GM23248 (cell line): Measurements from ENCODE around the gene ANGEL1. TPM values are rescaled to one million over a fixed set of nuclear protein-coding genes. Genes with fewer than 3 reads are reported as not detected.

Experiments used
- DNase-seq: peaks from one replicate; pipeline ENCODE4 v3.0.0-alpha.2; 2015
- H2AFZ ChIP-seq: fragments of 200-600 bp; sonication (generic); 2 replicates; pipeline ENCODE4 v1.6.1; 2016; ENCODE audit warnings: antibody characterized with exemption
- H3F3A ChIP-seq: fragments of 200-600 bp; sonication (generic); 2 replicates; pipeline ENCODE4 v1.6.1; 2016; ENCODE audit warnings: mild to moderate bottlenecking, antibody characterized with exemption, mixed run types; ENCODE audit not compliant: insufficient read depth
- H3K27ac ChIP-seq: fragments of 200-600 bp; sonication (generic); 2 replicates; pipeline ENCODE4 v1.5.1; 2016; ENCODE audit warnings: mild to moderate bottlenecking
- H3K27me3 ChIP-seq: fragments of 200-600 bp; sonication (generic); replicated peaks from 2 replicates; pipeline ENCODE4 v1.6.1; 2016; ENCODE audit warnings: mild to moderate bottlenecking; ENCODE audit not compliant: insufficient read depth
- H3K36me3 ChIP-seq: fragments of 200-600 bp; sonication (generic); 2 replicates; pipeline ENCODE4 v1.6.1; 2016; ENCODE audit warnings: low read depth, mild to moderate bottlenecking
- H3K4me1 ChIP-seq: fragments of 200-600 bp; sonication (generic); 2 replicates; pipeline ENCODE4 v1.6.1; 2016; ENCODE audit warnings: mild to moderate bottlenecking; ENCODE audit not compliant: insufficient read depth
- H3K4me2 ChIP-seq: fragments of 200-600 bp; sonication (generic); one replicate; pipeline ENCODE4 v1.6.1; 2016; ENCODE audit warnings: mild to moderate bottlenecking; ENCODE audit not compliant: unreplicated experiment
- H3K4me3 ChIP-seq: fragments of 200-600 bp; sonication (generic); 2 replicates; pipeline ENCODE4 v1.5.1; 2016; ENCODE audit warnings: mild to moderate bottlenecking
- H3K79me2 ChIP-seq: fragments of 200-600 bp; sonication (generic); 2 replicates; pipeline ENCODE4 v1.6.1; 2016; ENCODE audit warnings: mild to moderate bottlenecking; ENCODE audit not compliant: insufficient read depth
- H3K9ac ChIP-seq: fragments of 200-600 bp; sonication (generic); 2 replicates; pipeline ENCODE4 v1.6.1; 2016; ENCODE audit warnings: mild to moderate bottlenecking
- H3K9me2 ChIP-seq: fragments of 200-600 bp; sonication (generic); 2 replicates; pipeline ENCODE4 v1.6.1; 2016; ENCODE audit warnings: mixed run types, mild to moderate bottlenecking, moderate library complexity; ENCODE audit not compliant: insufficient read depth
- H3K9me3 ChIP-seq: fragments of 200-600 bp; sonication (generic); one replicate; pipeline ENCODE4 v1.6.1; 2017; ENCODE audit warnings: low read depth
- H4K20me1 ChIP-seq: fragments of 200-600 bp; sonication (generic); 2 replicates; pipeline ENCODE4 v1.6.0; 2016; ENCODE audit not compliant: insufficient read depth
- EZH2 ChIP-seq: fragments of 200-600 bp; sonication (generic); IDR thresholded peaks from 2 replicates; pipeline ENCODE4 v1.6.1; 2018; ENCODE audit warnings: antibody characterized with exemption, mild to moderate bottlenecking; ENCODE audit not compliant: insufficient read depth, poor library complexity, severe bottlenecking
- EZH2phosphoT487 ChIP-seq: fragments of 200-600 bp; sonication (generic); IDR thresholded peaks from 2 replicates; pipeline ENCODE4 v1.6.1; 2018; ENCODE audit warnings: antibody characterized with exemption, moderate library complexity, mild to moderate bottlenecking, low read depth; ENCODE audit not compliant: insufficient read depth
- WGBS, 2 experiments: methylation state at CpG; one replicate each; pipeline ENCODE4 v1.1.6; 2015 to 2017; ENCODE audit warnings: low lambda C conversion rate in 2 of 2, low coverage in 1 of 2; ENCODE audit errors: missing lambda C conversion rate in 2 of 2; 5-methylcytosine and 5-hydroxymethylcytosine counted together
- in situ Hi-C: fragments of 300-500 bp; cut with MboI; formaldehyde crosslinking; loops from 2 replicates; pipeline ENCODE4 v1.15.0; 2020
- polyA plus RNA-seq: library from polyadenylated mRNA; unstranded; fragments of >200 nt; fragmentation: Nextera tagmentation; extraction: Ambion mirVana; gene quantifications from 2 replicates; pipeline ENCODE4 v1.2.1, GENCODE V29; 2016
- total RNA-seq: library from RNA; depleted of rRNA; stranded (reverse); fragments of >200 nt; shearing (Covaris generic); gene quantifications from 2 replicates; pipeline ENCODE4 v1.2.3, GENCODE V29; 2014

Gene ANGEL1
- total and polyA plus RNA-seq, 2 experiments from 2014 or later, result 4.9 to 7.3 TPM

- no peak overlapping the region for H2AFZ ChIP-seq
- no peak overlapping the region for H3K9ac ChIP-seq
- H3K79me2 ChIP-seq, result no peaks in the 10 kb centered on the region
- H4K20me1 ChIP-seq, result no peaks in the 10 kb centered on the region
- TF ChIP-seq EZH2, result no peak
- TF ChIP-seq EZH2phosphoT487, result no peak
- H3K36me3 ChIP-seq, result no peaks in the 10 kb centered on the region
- 58 to 62% methylated on average over 5 of the region's 5 CpGs for WGBS, 2 experiments
- no peaks in the 10 kb centered on the region for H3K9me2 ChIP-seq
- H3K4me3 ChIP-seq, result no peak overlapping the region
- no peaks in the 10 kb centered on the region for H3K9me3 ChIP-seq
- no peak overlapping the region for H3K4me2 ChIP-seq
- no peak overlapping the region for H3K27ac ChIP-seq
- H3K27me3 ChIP-seq, result no peaks in the 10 kb centered on the region
- in situ Hi-C loops, result no loop called here
- no peak for DNase-seq
- no peaks in the 10 kb centered on the region for H3K4me1 ChIP-seq
- no peaks in the 10 kb centered on the region for H3F3A ChIP-seq
Measured at GRCh38 chr14:76780360-76780759, 32.3 kb downstream of the ANGEL1 start.

- H3K27ac ChIP-seq, result no peak overlapping the region
- H3K4me1 ChIP-seq, result no peaks in the 10 kb centered on the region
- no peaks in the 10 kb centered on the region for H3F3A ChIP-seq
- no peaks in the 10 kb centered on the region for H3K79me2 ChIP-seq
- no peak overlapping the region for H2AFZ ChIP-seq
- no peak overlapping the region for H3K9ac ChIP-seq
- H3K27me3 ChIP-seq, result no peaks in the 10 kb centered on the region
- no peak overlapping the region for H3K4me2 ChIP-seq
- TF ChIP-seq EZH2phosphoT487, result no peak
- TF ChIP-seq EZH2, result no peak
- H3K9me3 ChIP-seq, result no peaks in the 10 kb centered on the region
- no peaks in the 10 kb centered on the region for H4K20me1 ChIP-seq
- WGBS, 2 experiments, result 86 to 97% methylated on average over 2 of the region's 2 CpGs
- DNase-seq, result no peak
- H3K36me3 ChIP-seq, result no peaks in the 10 kb centered on the region
- no peaks in the 10 kb centered on the region for H3K9me2 ChIP-seq
- in situ Hi-C loops, result no loop called here
- no peak overlapping the region for H3K4me3 ChIP-seq
Measured at GRCh38 chr14:76780058-76780345, 32.7 kb downstream of the ANGEL1 start.

DNA sequence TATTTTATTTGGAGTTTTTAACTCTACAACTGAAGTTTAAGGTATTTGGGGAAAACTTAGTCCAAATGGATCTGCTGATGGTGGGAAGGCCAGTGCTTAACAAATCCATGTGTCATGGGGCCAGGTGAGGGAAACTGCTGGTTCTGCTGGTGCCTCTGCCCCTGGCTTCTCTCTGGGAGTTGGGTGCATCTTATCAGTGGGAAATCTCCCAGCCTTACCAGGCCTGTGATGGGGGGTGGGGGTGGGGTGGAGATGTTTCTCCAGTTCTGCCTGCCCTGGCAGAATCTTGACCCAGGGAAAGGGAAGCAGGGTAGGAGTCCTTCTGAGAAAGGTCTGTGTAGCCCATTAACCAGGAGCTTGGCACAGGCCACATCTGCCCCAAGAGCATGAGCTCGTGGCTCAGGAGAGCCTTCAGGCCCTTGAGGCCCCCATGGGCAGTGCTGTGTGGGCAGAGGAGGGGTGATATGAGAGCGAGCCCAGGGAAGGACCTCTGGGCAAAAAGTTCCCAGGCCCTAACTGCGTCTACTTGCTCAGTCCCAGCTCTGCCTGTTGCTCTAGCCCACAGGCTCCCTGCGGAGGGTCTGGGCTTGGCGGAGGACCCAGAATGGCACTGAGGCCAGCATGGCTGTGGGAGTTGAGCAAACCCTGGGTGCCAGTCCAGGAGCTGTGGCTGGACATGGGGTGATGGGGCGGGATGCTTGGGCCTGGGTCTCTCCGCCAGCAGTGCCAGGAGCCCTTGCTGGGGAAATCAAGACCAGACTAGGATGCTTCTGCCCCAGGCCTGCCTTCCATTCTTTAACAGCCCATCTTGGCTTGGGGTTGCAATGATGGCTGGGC is 33.2 kb downstream of the ANGEL1 start:
- Histone ChIP-seq H3K27me3 (no peaks in the 10 kb centered on the region), H3K9me2 (no peaks in the 10 kb centered on the region), H2AFZ (no peak overlapping the region), H3K79me2 (no peaks in the 10 kb centered on the region), H3K4me2 (no peak overlapping the region), H4K20me1 (no peaks in the 10 kb centered on the region), H3K9me3 (no peaks in the 10 kb centered on the region), H3K4me1 (no peaks in the 10 kb centered on the region), H3K4me3 (no peak overlapping the region), H3K9ac (no peak overlapping the region), H3F3A (no peaks in the 10 kb centered on the region), H3K27ac (no peak overlapping the region), H3K36me3 (no peaks in the 10 kb centered on the region)
- in situ Hi-C loops, result no loop called here
- DNase-seq, result no peak
- no peak for TF ChIP-seq EZH2phosphoT487
- TF ChIP-seq EZH2, result no peak
- 90 to 92% methylated on average over 7 of the region's 7 CpGs for WGBS, 2 experiments

DNA sequence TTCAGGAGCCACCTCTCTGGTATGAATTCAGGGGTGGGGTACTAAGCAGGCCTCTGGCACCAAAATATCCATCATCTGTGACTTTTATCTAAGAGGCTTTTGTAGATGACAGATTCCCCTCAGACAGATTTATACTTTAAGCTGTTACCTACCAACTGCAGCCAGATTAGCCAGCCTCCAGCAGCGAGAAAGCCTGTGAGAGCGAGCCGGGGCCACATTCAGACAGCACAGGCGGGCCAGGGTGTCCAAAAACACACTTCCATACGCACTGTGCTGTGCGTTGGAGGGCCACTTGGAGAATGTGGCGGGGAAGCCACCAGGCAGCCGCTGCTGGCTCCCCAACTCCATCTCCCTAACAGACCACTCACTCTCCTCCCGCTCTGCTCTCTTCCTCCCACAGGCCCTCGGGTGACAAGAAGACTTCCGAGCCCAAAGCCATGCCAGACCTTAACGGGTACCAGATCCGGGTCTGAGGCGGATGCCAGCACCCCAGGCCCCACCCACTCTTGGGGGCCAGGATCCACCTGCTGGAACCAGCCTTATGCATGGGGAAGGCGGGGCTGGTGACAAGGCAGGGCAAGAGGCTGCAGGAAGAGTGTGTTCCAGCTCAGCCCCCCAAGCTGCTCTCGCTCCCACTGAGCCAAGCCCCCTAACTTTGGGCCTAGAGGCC is 34.0 kb downstream of the ANGEL1 start:
- Histone ChIP-seq H3K27ac (no peak overlapping the region), H2AFZ (no peak overlapping the region), H3K4me2 (no peak overlapping the region), H3K4me1 (peaks cover 4% of the 10 kb centered on the region), H3F3A (no peaks in the 10 kb centered on the region), H3K9me2 (no peaks in the 10 kb centered on the region), H3K79me2 (no peaks in the 10 kb centered on the region), H3K27me3 (no peaks in the 10 kb centered on the region), H3K9me3 (no peaks in the 10 kb centered on the region), H3K9ac (no peak overlapping the region), H4K20me1 (no peaks in the 10 kb centered on the region), H3K4me3 (no peak overlapping the region), H3K36me3 (no peaks in the 10 kb centered on the region)
- no peak for DNase-seq
- no peak for TF ChIP-seq EZH2phosphoT487
- TF ChIP-seq EZH2, result no peak
- 72 to 73% methylated on average over 16 of the region's 16 CpGs for WGBS, 2 experiments
- in situ Hi-C loops, result no loop called here
